ENCODE measurements around the gene MYLK2.

MYLK2 gene

DNA sequence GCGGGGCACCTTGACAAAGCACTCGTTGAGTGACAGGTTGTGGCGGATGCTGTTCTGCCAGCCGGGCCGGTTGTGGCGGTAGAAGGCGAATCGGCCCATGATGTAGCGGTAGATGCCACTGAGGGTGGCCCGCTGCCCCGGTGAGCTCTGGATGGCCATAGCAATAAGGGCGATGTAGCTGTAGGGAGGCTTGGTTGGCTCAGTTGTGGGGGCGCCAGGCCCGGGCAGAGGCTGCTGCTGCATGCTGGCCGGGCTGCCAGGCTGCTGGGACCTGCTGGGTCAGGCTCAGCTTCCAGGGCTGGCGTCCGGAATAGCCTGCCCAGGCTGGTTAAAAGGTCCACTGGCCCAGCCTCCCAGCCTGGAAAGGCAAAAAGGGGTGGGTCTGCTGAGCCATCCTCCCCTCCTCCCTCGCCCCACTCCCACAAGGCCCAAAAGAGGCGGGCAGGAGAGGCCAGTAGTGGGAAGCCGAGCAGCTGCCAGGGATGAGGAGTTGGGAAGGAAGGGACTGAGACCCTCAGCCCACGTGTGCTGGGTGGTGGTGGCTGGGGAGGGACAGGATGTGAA, 26.2 kb downstream of the MYLK2 start, which contains the start of gene FOXS1:
TSS of gene FOXS1 (minus strand) at position 305 of the 564 bp plus-strand sequence. CDS start at position 243, 62 bp downstream.
- TF ChIP-seq POLR2A (IDR thresholded peaks at IDR 0.05; ENCODE audit: low read depth, low read length): no peak
- FAIRE-seq (no peak), DNase-seq (ENCODE audit: insufficient read length, low spot score) (no peak)

DNA sequence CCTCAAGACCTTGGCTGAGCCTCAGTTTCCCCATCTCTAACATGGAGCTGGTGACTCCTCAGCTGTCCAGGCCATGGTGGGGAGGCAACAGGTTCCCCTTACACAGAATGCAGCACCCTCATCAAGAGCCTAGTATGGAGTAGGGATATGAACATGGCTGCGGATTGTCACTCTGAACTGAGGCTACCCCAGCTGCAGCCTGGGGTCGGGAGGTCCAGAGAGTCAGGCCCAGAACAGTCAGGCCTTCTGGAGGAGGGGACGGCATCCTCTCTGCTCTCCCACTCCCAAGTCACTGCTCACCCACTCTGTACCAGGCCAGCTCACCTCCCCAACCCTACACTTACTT, 27.6 kb downstream of the MYLK2 start:
- DNase-seq (ENCODE audit: insufficient read length, low spot score) (no peak), FAIRE-seq (no peak)
- TF ChIP-seq POLR2A (IDR thresholded peaks at IDR 0.05; ENCODE audit: low read depth, low read length): no peak

DNA sequence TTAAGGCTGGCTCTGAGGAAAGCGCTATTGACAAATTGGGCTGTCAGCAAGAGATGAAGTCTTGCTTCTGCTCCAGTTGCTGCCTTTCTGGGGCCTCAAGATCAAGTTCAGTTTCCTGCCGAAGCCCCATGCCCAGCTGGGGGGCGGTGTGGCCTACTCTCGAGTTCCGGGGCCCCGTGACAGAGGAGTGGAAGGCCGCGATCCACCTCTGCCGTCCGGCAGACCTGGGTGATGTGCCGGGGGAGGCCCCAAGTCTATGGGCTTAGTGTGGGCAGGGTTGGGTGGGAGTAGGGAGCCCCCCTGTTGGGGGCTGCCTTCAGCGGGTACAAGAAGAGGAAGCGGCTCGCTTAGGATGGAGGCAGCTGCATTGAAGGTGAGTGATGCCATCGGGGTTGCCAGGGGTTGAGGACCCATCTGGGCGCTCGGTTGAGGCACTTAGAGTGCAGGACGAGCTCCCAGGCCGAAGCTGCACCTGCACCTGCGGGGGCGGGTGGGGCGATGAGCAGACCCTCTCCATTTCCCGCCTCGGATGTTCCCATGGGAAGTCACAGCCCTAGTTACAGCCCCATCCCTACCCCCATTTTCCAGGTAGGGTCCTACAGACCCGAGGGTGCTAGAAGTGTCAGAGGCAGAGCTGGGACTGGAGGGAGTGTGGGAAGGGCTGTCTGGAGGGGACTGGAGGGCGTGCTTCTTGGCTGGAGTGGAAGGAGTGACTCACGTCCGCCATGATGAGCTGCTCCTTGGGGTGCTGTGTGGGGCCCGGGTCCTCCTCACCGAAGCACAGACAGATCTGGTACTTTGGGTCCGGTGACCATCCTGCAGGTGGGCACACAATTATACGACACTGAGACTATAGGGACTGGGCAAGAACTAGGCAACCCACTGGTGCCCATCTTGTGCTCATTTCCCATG, 29.2 kb downstream of the MYLK2 start:
- FAIRE-seq: no peak
- TF ChIP-seq POLR2A (IDR thresholded peaks at IDR 0.05; ENCODE audit: low read depth, low read length): no peak
- no peak for DNase-seq (ENCODE audit: insufficient read length, low spot score)

DNA sequence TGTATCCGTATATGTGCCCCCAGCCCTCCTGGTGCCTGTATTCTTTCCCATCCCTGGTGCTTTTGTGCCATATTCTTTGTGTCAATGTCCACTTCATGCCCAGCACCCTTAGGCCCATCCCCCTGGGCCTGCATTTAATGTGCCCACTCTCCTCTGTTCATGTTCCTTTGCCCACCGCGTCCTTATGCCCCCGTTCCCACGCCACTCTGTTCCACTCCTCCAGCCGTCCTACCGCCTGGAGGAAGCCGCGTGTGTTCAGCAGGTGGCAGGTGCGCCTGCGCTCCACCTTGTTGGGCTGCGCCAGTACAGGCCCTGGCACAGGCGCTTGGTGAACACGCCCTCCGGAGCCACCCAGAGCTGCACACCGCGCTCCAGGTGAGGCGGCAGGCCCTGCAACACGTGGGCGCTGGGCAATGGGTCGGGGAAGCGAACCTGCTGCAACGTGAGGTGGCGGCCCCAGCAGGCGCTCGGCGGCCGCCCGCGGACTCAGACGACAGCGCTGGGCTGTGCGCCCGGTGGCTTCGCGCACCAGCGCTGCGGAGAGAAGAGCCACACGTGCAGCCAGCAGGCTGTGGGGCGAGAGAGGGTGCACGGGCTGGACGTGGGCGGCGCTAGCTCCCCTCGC, 30.3 kb downstream of the MYLK2 start:
- FAIRE-seq (no peak), DNase-seq (ENCODE audit: insufficient read length, low spot score) (no peak)
- TF ChIP-seq POLR2A (IDR thresholded peaks at IDR 0.05; ENCODE audit: low read depth, low read length): no peak

DNA sequence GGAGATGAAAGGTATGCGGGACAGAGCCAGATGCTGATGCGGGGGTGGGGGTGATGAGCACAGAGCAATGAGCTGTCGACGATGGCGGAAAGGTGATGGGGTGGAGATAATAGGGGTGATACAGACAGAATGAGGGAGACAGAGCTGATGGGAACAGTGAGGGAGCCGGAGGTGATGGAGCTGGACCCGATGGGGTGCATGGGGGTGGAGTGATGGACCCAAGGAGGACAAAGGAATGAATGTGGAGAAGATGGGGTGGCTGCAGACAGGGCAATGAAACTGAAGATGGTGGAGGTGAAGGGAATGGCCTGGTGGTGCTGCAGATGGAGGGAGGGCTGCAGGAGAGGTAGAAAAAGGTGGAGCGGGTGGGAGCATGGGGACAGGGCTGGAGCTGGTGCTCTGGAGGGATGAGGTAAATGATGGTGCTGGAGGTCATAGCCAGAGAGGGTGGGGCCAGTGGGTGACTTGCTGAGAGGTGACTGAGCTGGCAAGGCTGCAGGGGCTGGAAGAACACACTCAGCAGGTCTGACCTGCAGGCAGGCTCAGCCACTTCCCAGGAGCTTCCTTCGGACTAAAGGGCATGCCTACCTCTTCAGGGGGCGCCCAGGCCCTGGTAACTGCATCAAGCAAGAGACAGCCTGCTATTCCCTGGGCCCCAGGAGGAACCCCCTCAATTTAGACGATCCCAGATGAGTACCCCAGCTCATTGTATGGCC, 32.2 kb downstream of the MYLK2 start:
- FAIRE-seq (no peak), DNase-seq (ENCODE audit: insufficient read length, low spot score) (no peak)
- no peak for TF ChIP-seq POLR2A (IDR thresholded peaks at IDR 0.05; ENCODE audit: low read depth, low read length)

DNA sequence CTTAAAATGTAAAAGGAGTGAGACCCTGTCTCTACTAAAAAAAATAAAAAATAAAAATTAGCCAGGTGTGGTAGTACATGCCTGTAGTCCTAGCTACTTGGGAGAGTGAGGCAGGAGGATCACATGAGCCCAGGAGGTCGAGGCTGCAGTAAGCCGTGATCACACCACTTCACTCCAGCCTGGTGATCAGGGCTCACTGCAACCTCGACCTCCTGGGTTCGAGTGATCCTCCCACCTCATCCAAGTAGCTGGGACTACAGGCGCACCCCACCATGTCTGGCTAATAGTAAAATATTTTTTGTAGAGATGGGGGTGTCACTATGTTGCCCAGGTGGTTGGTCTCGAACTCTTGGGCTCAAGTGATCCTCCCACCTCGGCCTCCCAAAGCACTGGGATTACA, 34.3 kb downstream of the MYLK2 start:
- no peak for TF ChIP-seq POLR2A (IDR thresholded peaks at IDR 0.05; ENCODE audit: low read depth, low read length)
- FAIRE-seq: no peak

DNA sequence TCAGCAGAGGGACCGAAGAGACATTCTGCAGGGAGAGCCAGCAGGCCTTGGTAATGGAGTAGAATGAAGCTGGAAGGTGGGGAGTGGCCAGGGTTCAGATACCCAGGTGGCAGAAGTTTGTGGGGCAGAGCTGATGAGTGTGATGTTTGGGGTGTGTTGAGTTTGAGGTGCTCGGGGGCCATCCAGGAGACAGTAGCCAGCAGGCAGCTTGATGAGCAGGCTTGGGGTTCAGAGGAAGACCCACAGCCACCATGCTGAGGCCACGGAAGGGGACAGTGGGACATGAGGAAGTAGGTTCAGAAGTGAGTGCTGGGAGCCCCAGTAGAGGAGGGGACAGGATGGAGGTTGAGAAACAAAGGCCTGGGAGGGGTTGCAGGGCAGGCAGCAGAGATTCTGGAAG, 37.4 kb downstream of the MYLK2 start:
- TF ChIP-seq POLR2A (IDR thresholded peaks at IDR 0.05; ENCODE audit: low read depth, low read length): no peak
- DNase-seq (ENCODE audit: insufficient read length, low spot score): no peak
- FAIRE-seq: no peak

More for the DNA sequence above, 34.3 kb downstream of the MYLK2 start:
- DNase-seq (ENCODE audit: insufficient read length, low spot score): no peak

DNA sequence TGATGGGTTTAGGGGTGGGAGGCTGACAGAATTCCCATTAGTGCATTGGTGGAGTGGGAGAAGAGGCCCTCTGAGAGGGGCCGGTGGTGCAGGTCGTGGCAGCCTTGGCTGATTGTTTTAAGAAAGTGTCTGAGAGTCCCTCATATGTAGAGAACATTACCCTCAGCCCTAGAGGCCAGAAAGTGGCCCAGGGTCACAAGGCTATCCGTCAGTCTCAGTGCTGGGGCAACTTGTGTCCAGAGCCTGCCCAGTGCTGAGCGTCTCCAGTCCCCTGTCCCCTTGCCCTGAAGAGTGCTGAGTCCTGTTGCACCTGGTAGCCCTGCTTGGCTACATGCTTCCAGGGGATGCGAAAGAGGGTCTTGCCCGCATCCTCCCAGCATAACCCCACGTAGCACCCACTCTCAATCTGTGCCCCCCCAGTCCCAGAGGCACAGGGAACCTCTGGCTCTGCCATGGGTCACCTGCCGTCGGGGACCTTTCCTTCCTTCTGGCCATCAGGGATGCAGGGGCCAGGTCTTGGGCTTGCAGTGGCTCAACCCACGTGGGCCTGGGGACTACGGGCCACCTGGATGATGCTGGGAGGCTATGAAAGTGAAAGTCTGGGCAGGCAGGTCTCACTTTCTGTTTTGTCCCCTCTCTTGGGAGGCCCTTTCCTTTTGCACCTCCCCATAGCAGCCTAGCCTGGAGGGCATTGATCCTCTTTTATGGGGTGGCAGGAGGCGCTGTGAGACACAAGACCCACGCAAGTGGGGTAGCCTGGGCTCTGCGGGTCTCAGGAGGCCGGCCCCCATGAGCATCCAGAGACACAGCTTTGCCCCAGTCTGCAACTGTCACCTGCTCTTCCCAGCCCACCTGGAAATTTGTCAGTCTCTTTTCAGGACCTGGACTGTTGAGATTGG, 39.0 kb downstream of the MYLK2 start:
- FAIRE-seq (no peak), DNase-seq (ENCODE audit: insufficient read length, low spot score) (no peak)
- TF ChIP-seq POLR2A (IDR thresholded peaks at IDR 0.05; ENCODE audit: low read depth, low read length): no peak

DNA sequence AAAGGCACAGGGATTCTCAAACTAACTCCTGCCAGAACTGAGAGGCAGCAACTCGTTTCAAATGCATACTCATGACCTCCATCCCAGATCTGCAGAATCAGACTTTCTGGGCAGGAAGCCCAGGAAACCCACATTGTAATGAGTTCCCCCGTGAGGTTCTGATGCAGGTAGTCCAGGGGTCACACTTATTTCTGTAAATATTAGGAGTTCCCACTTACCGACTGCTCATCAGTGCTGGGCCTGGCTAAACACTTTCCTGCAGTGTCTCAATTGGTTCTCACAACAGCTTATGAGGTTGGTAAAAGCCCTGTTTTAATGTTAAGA, 39.6 kb downstream of the MYLK2 start:
- TF ChIP-seq POLR2A (IDR thresholded peaks at IDR 0.05; ENCODE audit: low read depth, low read length): no peak
- no peak for FAIRE-seq
- DNase-seq (ENCODE audit: insufficient read length, low spot score): no peak

DNA sequence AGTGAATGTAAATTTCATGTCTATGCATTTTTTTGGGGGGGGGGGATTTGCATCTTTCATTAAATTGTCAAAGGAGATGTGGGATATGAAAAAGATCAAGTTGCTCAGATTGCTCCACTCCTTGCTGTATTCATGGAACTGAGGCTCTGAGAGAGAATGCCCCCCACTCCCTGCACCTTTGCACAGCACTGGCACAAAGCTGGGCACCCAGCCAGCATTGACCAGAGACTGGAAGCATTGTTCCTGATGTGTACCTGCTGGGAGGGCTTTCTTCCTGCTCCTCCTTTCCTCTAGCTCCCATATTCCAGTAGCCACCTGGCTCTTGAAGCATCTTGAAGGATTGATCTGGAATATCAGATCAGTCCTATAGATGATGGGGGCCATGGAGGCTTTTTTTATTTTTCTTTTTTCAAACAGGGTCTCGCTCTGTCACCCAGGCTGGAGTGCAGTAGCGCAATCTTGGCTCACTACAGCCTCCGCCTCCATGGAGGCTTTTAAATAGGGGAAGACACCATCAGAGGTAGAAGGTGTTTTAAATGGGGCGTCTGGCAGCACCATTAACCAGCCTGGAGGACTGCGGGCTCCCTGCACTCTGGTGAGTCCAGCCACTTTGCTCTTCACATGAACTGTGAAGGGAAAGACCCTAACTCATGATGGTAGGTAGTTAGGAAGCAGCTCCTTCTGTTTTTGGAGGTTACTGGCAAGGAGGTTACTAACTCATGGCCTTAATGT, 40.3 kb downstream of the MYLK2 start:
- FAIRE-seq (no peak), DNase-seq (ENCODE audit: insufficient read length, low spot score) (no peak)
- no peak for TF ChIP-seq POLR2A (IDR thresholded peaks at IDR 0.05; ENCODE audit: low read depth, low read length)

DNA sequence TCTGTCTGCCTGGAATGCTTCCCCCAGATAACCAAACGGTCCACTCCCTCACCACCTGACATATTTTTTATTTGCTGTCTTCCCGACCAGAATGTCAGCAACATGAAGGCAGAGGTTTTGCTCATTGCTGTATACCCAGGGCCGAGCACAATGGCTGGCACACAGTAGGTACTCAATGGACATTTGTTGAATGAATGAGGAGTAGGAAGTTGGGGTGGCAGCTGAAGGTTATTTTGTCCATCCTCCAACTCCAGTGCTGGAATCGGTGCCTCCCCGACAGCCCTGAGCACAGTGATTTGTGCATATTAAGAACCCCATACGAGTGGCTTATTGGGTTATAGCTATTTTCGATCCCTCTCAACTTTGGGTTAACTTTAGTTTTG, 40.8 kb downstream of the MYLK2 start:
- FAIRE-seq (no peak), DNase-seq (ENCODE audit: insufficient read length, low spot score) (no peak)
- TF ChIP-seq POLR2A (IDR thresholded peaks at IDR 0.05; ENCODE audit: low read depth, low read length): no peak

DNA sequence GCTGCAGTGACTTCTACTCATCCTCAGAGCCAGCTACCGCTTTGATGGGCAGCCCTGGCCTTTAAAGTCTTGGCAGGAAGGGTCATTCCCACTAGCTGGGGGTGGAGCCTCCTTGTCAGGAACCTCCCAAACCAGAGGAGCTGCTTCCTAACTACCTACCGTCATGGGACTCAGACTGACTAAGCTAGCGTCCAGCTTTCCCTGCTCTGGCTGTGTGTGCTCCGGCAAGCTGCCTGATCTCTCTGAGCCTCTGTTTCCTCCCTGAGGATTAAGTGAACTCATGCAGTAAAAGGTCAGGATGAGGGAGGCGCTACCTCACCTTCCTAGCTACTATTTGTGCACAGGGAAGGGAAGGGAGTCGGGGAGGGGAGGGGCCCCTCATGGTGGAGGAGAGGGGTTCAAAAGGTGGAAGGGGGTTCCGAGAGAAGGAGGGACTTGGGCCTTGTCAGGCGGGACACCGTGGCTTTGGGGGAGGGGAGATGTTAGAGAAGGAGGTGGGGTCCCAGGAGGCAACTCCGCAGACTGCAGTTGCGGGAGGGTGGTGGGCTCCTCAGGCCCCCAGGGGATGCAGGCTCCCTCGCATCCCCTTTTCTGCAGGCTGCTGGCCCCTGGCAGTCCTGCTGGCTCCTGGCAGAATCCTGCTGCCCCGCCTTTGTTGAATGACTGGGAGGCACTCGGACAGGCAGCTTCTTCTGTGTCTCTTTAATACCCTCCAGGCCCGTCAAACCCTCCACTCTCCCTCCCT, 41.4 kb downstream of the MYLK2 start:
- FAIRE-seq (no peak), DNase-seq (ENCODE audit: insufficient read length, low spot score) (peak; percentile 87)
- no peak for TF ChIP-seq POLR2A (IDR thresholded peaks at IDR 0.05; ENCODE audit: low read depth, low read length)

Measured in H54 (cell line).